ENCODE data around the gene CCT6B.

- TF ChIP-seq CTCF (IDR thresholded peaks at IDR 0.05) (no peak), POLR2A (IDR thresholded peaks at IDR 0.05) (no peak)
Observed at GRCh38 chr17:34886831-34887230, 74.4 kb downstream of the CCT6B start.
